ENCODE measurements around the gene MED26.

GRCh38 chr19:16572332-16573211 lies 55.4 kb downstream of the MED26 start, which contains the start of gene SLC35E1:
- TF ChIP-seq GATA3 (IDR thresholded peaks at IDR 0.05; ENCODE audit: low read depth, low read length) (no peak), GATA2 (IDR thresholded peaks at IDR 0.05; ENCODE audit: low read depth, low read length) (no peak)

All from SH-SY5Y (cell line).